ENCODE measurements around the gene CTRB2. TPM values are rescaled to one million over a fixed set of nuclear protein-coding genes. Genes with fewer than 3 reads are reported as not detected.
A peak's percentile ranks its signal among the peaks of the same experiment; 100 is the strongest.
"Not testable (repeated sequence)": the region's sequence is repeated elsewhere in the genome, so short reads cannot be mapped to it uniquely, and the experiment has no call there.

CTRB2 gene
- total RNA-seq, 8 experiments from 2014 or later, result 0.07 to 0.87 (median 0.29) TPM; not detected in 1

- Histone ChIP-seq H3K4me1 (replicated peaks in 1 of 2) (peaks cover 3% of the 10 kb centered on the region in 2 donors), H3K4me3 (no peak overlapping the region), H3K27ac (no peak overlapping the region)
- ATAC-seq (replicated peaks in 6 of 8), result no peak
- in situ Hi-C loops (cut with MboI; ENCODE audit: low pct_unique_long_range_greater_than_20kb in 2 of 9, low sequenced_read_pairs in 9 of 9, unreplicated experiment in 9 of 9), result loop anchor here in 1 of 9 experiments (25.0 kb wide), 1 partner anchor 158 kb away; no protein-coding TSS in a partner anchor
- 90 to 100% (median 92%) methylated on average over 4 to 9 of the region's 48 CpGs; no CpG with 5 or more reads in 6 of the 10 experiments for WGBS, 10 experiments
Measured at GRCh38 chr16:75229172-75230031, 22.4 kb upstream of the CTRB2 start.

GRCh38 chr16:75228143-75228976, 21.4 kb upstream of the CTRB2 start:
- no peaks in the 10 kb centered on the region for H3K4me1 ChIP-seq (replicated peaks in 1 of 2)
- in situ Hi-C loops (cut with MboI; ENCODE audit: low pct_unique_long_range_greater_than_20kb in 2 of 9, low sequenced_read_pairs in 9 of 9, unreplicated experiment in 9 of 9), result loop anchor here in 1 of 9 experiments (25.0 kb wide), 1 partner anchor 159 kb away; no protein-coding TSS in a partner anchor
- H3K27ac ChIP-seq, result no peak overlapping the region
- 86 to 100% (median 97%) methylated on average over 1 to 7 of the region's 17 CpGs; no CpG with 5 or more reads in 6 of the 10 experiments for WGBS, 10 experiments
- no peak overlapping the region for H3K4me3 ChIP-seq
- ATAC-seq (replicated peaks in 6 of 8), result peak in 1 of 8 experiments; percentile 8

- H3K4me3 ChIP-seq, result no peak overlapping the region
- in situ Hi-C loops (cut with MboI; ENCODE audit: low pct_unique_long_range_greater_than_20kb in 2 of 9, low sequenced_read_pairs in 9 of 9, unreplicated experiment in 9 of 9), result loop anchor here in 1 of 9 experiments (25.0 kb wide), 1 partner anchor 160 kb away; no protein-coding TSS in a partner anchor
- peak in 1 of 8 experiments; percentile 23 for ATAC-seq (replicated peaks in 6 of 8)
- 88 to 100% (median 98%) methylated on average over 2 to 11 of the region's 18 CpGs; no CpG with 5 or more reads in 6 of the 10 experiments for WGBS, 10 experiments
- H3K4me1 ChIP-seq (replicated peaks in 1 of 2), result no peaks in the 10 kb centered on the region
- no peak overlapping the region for H3K27ac ChIP-seq
Measured at GRCh38 chr16:75227361-75228142, 20.6 kb upstream of the CTRB2 start.

DNA sequence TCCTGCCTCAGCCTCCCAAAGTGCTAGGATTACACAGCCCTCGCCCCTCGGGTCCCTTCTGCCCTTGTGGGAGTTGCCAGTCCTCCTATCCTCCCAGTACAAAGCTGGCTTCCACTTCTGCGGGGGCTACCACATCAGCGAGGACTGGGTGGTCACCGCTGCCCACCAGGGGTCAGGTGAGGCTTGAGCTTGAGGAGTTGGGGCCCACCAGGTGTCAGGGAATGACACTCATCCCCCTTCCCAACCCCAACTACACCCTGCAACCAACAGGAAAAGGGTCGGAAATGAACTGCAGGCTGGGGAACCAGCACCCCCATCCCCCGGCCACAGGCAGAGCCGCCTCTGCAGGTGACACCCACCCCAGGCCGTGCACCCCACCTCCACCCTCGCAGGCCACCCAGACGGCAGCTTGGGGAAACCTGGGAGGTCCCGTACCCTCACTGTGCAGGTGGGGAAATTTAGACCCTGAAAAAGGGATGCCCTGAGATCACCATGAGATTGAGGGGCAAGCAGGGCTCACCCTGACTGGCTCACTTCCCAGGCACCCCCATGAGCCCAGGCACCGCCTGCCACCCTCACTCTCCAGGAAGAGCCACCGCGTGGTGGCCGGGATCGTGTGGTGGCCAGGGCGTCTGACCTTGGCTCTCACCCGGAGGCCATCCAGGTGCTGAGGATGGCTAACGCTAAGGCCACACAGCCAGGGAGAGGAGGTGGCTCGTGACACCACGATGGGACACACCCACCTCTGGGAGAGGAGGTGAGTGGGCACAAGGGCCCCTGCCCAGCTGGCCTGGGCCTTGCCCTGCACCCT, 19.8 kb upstream of the CTRB2 start:
- in situ Hi-C loops (cut with MboI; ENCODE audit: low pct_unique_long_range_greater_than_20kb in 2 of 9, low sequenced_read_pairs in 9 of 9, unreplicated experiment in 9 of 9), result loop anchor here in 1 of 9 experiments (25.0 kb wide), 1 partner anchor 161 kb away; no protein-coding TSS in a partner anchor
- Histone ChIP-seq H3K4me1 (replicated peaks in 1 of 2) (no peaks in the 10 kb centered on the region), H3K27ac (no peak overlapping the region), H3K4me3 (no peak overlapping the region)
- no peak for ATAC-seq (replicated peaks in 6 of 8)
- WGBS, 10 experiments, result 84 to 100% (median 93%) methylated on average over 1 to 7 of the region's 22 CpGs; no CpG with 5 or more reads in 6 of the 10 experiments

- no peak for ATAC-seq (replicated peaks in 6 of 8)
- in situ Hi-C loops (cut with MboI; ENCODE audit: low pct_unique_long_range_greater_than_20kb in 2 of 9, low sequenced_read_pairs in 9 of 9, unreplicated experiment in 9 of 9), result loop anchor here in 1 of 9 experiments (25.0 kb wide), 1 partner anchor 161 kb away; no protein-coding TSS in a partner anchor
- Histone ChIP-seq H3K4me1 (replicated peaks in 1 of 2) (no peaks in the 10 kb centered on the region), H3K27ac (no peak overlapping the region), H3K4me3 (no peak overlapping the region)
- 87 to 100% methylated on average over 1 to 3 of the region's 26 CpGs; no CpG with 5 or more reads in 8 of the 10 experiments for WGBS, 10 experiments
Measured at GRCh38 chr16:75225678-75226515, 18.9 kb upstream of the CTRB2 start.

- in situ Hi-C loops (cut with MboI; ENCODE audit: low pct_unique_long_range_greater_than_20kb in 2 of 9, low sequenced_read_pairs in 9 of 9, unreplicated experiment in 9 of 9), result loop anchor here in 1 of 9 experiments (25.0 kb wide), 1 partner anchor 162 kb away; no protein-coding TSS in a partner anchor
- H3K4me3 ChIP-seq, result no peak overlapping the region
- H3K27ac ChIP-seq, result no peak overlapping the region
- WGBS, 10 experiments, result 88 to 91% methylated on average over 5 of the region's 12 CpGs; no CpG with 5 or more reads in 8 of the 10 experiments
- H3K4me1 ChIP-seq (replicated peaks in 1 of 2), result no peaks in the 10 kb centered on the region
- ATAC-seq (replicated peaks in 6 of 8), result peak in 2 of 8 experiments; percentile 5 to 9
Measured at GRCh38 chr16:75225092-75225491, 18.1 kb upstream of the CTRB2 start.

- no peak overlapping the region for H3K27ac ChIP-seq
- no peaks in the 10 kb centered on the region for H3K4me1 ChIP-seq (replicated peaks in 1 of 2)
- in situ Hi-C loops (cut with MboI; ENCODE audit: low pct_unique_long_range_greater_than_20kb in 2 of 9, low sequenced_read_pairs in 9 of 9, unreplicated experiment in 9 of 9), result loop anchor here in 7 of 9 experiments (25.0 kb wide), 3 partner anchors 163 to 1938 kb away; no protein-coding TSS in a partner anchor
- ATAC-seq (replicated peaks in 6 of 8), result peak in 4 of 8 experiments; percentile 8 to 35 (median 10)
- no peak overlapping the region for H3K4me3 ChIP-seq
- 37 to 100% (median 79%) methylated on average over 3 to 7 of the region's 20 CpGs; no CpG with 5 or more reads in 6 of the 10 experiments for WGBS, 10 experiments
Measured at GRCh38 chr16:75224306-75225082, 17.5 kb upstream of the CTRB2 start.

DNA sequence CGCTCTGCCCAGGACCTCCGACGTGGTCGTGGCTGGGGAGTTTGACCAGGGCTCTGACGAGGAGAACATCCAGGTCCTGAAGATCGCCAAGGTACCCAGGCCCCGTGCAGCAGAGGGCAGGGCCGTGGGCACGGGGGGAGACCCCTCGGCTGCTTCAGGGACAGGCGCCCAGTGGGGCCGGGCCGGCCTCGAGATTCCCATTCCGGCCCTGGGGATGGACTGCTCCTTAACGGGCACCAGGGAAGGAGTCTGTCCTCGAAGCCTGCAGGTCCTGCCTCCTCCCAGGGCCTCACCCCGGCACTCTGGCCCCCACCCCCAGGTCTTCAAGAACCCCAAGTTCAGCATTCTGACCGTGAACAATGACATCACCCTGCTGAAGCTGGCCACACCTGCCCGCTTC, 16.2 kb upstream of the CTRB2 start:
- WGBS, 10 experiments, result no CpG with 5 or more reads among the region's 20 CpGs
- H3K4me3 ChIP-seq; H3K4me1 ChIP-seq (replicated peaks in 1 of 2); H3K27ac ChIP-seq: not testable (repeated sequence)
- ATAC-seq (replicated peaks in 6 of 8), result peak in 1 of 8 experiments; percentile 2
- in situ Hi-C loops (cut with MboI; ENCODE audit: low pct_unique_long_range_greater_than_20kb in 2 of 9, low sequenced_read_pairs in 9 of 9, unreplicated experiment in 9 of 9), result loop anchor here in 6 of 9 experiments (25.0 kb wide), 3 partner anchors 164 to 1939 kb away; no protein-coding TSS in a partner anchor

DNA sequence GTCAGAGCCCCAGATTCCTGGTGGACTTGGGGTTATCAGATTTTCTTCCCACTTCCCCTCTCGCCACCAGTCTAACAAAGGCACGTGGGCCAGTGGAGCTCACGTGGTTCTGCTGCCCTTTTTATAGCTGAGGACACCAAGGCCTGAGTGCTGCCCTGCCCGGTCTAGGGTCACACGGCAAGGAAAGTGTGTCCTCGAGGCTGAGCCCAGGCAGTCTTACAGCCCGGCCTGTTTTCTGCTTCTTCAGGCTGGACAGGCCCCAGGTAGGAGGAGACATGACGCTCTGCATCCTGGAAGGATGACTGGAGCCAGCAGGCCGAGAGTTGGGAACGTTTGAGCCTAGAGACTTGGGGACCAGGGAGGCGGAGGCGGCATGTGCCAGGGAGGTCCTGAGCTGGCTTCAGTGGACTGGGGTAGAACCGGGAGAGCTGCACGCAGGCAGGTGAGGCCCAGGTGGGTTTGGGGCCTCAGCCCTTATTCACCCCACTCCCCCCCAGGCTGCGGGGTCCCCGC, 15.4 kb upstream of the CTRB2 start:
- H3K4me1 ChIP-seq (replicated peaks in 1 of 2), result no peaks in the 10 kb centered on the region
- 80 to 100% (median 87%) methylated on average over 1 to 3 of the region's 16 CpGs; no CpG with 5 or more reads in 7 of the 10 experiments for WGBS, 10 experiments
- no peak overlapping the region for H3K4me3 ChIP-seq
- ATAC-seq (replicated peaks in 6 of 8), result no peak
- in situ Hi-C loops (cut with MboI; ENCODE audit: low pct_unique_long_range_greater_than_20kb in 2 of 9, low sequenced_read_pairs in 9 of 9, unreplicated experiment in 9 of 9), result loop anchor here in 6 of 9 experiments (25.0 kb wide), 3 partner anchors 165 to 1940 kb away; no protein-coding TSS in a partner anchor
- H3K27ac ChIP-seq, result no peak overlapping the region

- H3K4me1 ChIP-seq (replicated peaks in 1 of 2), result no peaks in the 10 kb centered on the region
- peak in 1 of 8 experiments; percentile 32 for ATAC-seq (replicated peaks in 6 of 8)
- 9 to 100% (median 78%) methylated on average over 1 to 5 of the region's 5 CpGs; no CpG with 5 or more reads in 2 of the 10 experiments for WGBS, 10 experiments
- H3K4me3 ChIP-seq, result no peak overlapping the region
- in situ Hi-C loops (cut with MboI; ENCODE audit: low pct_unique_long_range_greater_than_20kb in 2 of 9, low sequenced_read_pairs in 9 of 9, unreplicated experiment in 9 of 9), result loop anchor here in 7 of 9 experiments (10.0 to 25.0 kb wide), 4 partner anchors 167 to 1942 kb away; no protein-coding TSS in a partner anchor
- H3K27ac ChIP-seq, result no peak overlapping the region
Measured at GRCh38 chr16:75219838-75220237, 12.9 kb upstream of the CTRB2 start.
